GM15510 (cell line): ENCODE data around the gene FRAS1.

Experiments used
- POLR2A ChIP-seq: IDR thresholded peaks from 3 replicates; pipeline ENCODE4 v1.6.1; 2011; ENCODE audit warnings: borderline replicate concordance; ENCODE audit not compliant: insufficient read length; ENCODE audit errors: extremely low read depth

FRAS1 gene

GRCh38 chr4:78361621-78362120, 304.5 kb downstream of the FRAS1 start:
- TF ChIP-seq POLR2A, result no peak

GRCh38 chr4:78362310-78362709, 305.2 kb downstream of the FRAS1 start:
- no peak for TF ChIP-seq POLR2A

- TF ChIP-seq POLR2A, result no peak
Measured at GRCh38 chr4:78363031-78363570, 306.0 kb downstream of the FRAS1 start.

- TF ChIP-seq POLR2A, result no peak
Measured at GRCh38 chr4:78369679-78370078, 312.6 kb downstream of the FRAS1 start.

GRCh38 chr4:78370631-78371372, 313.7 kb downstream of the FRAS1 start:
- no peak for TF ChIP-seq POLR2A

GRCh38 chr4:78372355-78372988, 315.3 kb downstream of the FRAS1 start:
- no peak for TF ChIP-seq POLR2A

GRCh38 chr4:78377555-78377954, 320.4 kb downstream of the FRAS1 start:
- TF ChIP-seq POLR2A, result no peak

GRCh38 chr4:78379040-78379439, 321.9 kb downstream of the FRAS1 start:
- TF ChIP-seq POLR2A, result no peak

GRCh38 chr4:78379991-78380729, 323.0 kb downstream of the FRAS1 start:
- TF ChIP-seq POLR2A, result no peak

- no peak for TF ChIP-seq POLR2A
Measured at GRCh38 chr4:78386679-78387078, 329.6 kb downstream of the FRAS1 start.

- TF ChIP-seq POLR2A, result no peak
Measured at GRCh38 chr4:78395642-78396041, 338.5 kb downstream of the FRAS1 start.

GRCh38 chr4:78396613-78397291, 339.6 kb downstream of the FRAS1 start:
- TF ChIP-seq POLR2A, result no peak

- TF ChIP-seq POLR2A, result no peak
Measured at GRCh38 chr4:78397292-78397630, 340.1 kb downstream of the FRAS1 start.

GRCh38 chr4:78409612-78410202, 352.6 kb downstream of the FRAS1 start:
- no peak for TF ChIP-seq POLR2A
